GM19240 (cell line): ENCODE measurements around the gene NID1.
"Not testable (repeated sequence)": the region's sequence is repeated elsewhere in the genome, so short reads cannot be mapped to it uniquely, and the experiment has no call there.

ENCODE experiments used
- DNase-seq: peaks from one replicate; pipeline ENCODE4 v3.0.0; 2011; ENCODE audit warnings: low spot score; ENCODE audit not compliant: insufficient read length

NID1 gene

DNA sequence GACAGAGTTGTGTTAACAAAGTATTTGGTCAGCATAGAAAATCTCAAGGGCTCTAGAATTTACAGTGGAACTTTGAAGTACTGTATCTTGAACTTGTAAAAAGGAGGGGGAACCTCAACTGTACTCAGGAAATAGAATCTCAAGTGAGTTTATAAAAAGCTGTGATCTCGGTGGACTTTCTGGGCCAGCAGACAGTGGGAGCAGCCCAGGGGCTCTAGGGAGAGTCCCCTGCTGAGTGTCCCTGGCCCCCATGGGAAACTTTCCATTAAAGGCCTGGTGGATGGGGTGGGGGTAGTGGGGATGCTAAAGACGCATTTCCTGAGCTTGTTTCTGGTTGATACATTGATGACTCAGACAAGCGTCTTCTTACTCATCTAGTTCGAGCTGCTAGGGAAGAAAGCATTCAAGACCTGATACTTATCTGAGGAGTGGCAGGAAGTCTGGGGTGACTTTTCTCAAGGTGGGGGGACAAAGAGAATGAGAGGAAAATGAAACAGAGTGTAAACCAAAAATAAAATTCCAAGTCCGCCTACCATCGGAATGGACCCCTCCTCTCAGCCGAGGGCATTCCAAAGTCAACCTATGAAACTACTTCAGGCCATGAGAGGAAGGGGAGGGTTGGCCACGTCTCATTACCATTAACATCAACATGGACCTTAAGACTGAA, 65.5 kb downstream of the NID1 start:
- DNase-seq = peak; percentile 38

DNA sequence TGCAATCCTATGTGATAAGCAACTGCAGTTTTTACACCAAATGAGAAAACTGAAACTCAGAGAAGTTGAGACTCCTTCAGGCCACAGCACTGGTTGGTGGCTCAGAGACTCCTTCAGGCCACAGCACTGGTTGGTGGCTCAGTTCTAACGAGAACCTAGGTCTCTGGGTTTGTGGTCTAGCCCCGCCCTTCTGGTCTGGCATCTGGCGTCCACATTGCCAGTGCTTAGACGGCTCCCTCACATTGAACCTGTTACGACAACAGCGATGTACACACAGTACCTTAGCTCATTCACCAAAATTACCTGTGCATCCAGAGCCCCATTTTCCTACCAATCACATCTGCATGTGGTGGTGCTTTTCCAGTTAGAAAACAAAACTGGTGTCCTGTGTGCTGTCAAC, 66.1 kb downstream of the NID1 start:
- peak; percentile 25 for DNase-seq

- DNase-seq = no peak
Measured at GRCh38 chr1:235997931-235998330, 67.0 kb downstream of the NID1 start.

DNA sequence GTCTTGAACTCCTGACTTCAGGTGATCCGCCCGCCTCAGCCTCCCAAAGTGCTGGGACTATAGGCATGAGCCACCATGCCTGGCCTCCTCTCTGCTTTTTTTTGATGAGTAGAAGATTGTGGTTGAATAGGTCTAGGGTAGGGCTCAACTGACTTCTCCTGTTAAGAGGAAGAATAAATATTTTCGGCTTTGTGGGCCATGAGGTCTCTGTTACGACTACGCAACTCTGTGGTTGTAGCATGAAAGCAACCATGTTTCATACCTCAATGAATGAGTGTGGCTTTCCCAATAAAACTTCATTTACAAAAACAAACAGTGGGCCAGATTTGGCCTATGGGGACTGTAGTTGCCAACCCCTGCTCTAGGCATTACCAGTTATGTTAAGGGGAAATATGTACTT, 67.8 kb downstream of the NID1 start:
- DNase-seq = no peak

GRCh38 chr1:235996048-235996785, 68.7 kb downstream of the NID1 start:
- DNase-seq = no peak

DNA sequence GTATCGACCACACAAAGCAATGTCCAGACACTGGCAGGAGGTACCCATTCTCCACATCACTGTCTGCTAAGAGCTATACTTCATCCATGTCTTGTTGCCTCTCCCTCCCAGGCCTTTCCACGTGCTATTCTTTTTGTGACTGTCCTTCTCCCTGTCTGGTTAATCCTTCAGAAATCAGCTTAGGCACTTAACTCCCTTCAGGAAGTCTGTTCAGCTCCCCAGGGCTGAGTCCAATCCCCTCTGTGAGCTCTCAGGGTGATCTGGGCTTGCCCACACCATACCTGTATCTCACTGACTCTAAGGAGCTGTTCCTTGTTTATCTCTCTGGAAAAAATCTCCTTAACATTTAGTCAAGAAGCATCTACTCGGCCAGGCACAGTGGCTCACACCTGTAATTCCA, 69.4 kb downstream of the NID1 start:
- no peak for DNase-seq

GRCh38 chr1:235993652-235994051, 71.2 kb downstream of the NID1 start:
- no peak for DNase-seq

- no peak for DNase-seq
Measured at GRCh38 chr1:235992868-235993267, 72.0 kb downstream of the NID1 start.

GRCh38 chr1:235992346-235992745, 72.5 kb downstream of the NID1 start:
- DNase-seq = no peak

DNA sequence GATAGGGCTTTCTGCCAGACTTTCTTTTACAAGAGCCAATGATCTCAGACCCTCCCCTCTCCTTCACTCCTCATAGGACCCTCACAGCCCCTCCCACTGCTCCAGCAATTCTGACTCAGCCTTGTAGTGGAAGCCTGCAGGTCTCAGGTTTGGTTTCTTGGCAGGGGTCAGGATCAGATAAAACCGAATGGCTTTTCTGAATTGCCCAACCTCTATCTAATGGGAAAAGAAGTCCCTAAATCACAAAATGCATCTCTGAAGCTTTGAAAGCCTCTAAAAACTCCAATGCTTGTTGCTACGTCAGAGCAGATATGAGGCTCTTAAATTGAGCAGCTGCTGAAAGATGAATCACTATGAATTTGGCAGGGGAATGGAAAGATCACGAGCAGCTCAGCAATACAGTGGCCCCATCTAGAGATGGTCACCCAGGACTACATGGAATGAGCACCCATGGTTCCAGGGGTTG, 74.5 kb downstream of the NID1 start:
- no peak for DNase-seq

DNA sequence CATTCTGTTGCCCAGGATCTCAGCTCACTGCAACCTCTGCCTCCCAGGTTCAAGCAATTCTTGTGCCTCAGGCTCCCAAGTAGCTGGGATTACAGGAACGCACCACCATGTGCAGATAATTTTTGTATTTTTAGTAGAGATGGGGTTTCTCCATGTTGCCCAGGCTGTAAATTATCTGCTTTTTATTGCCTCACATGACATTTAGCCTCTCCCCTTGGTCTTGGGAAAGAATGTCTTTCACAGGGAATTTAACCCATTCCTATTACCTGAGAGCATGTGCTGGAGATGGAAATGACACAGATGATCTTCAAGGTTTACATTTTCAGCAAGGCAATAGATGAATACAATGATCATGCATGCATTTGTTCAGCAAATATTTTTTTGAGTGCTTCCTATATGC, 75.8 kb downstream of the NID1 start:
- DNase-seq = no peak

GRCh38 chr1:235986869-235987268, 78.0 kb downstream of the NID1 start:
- no peak for DNase-seq

DNA sequence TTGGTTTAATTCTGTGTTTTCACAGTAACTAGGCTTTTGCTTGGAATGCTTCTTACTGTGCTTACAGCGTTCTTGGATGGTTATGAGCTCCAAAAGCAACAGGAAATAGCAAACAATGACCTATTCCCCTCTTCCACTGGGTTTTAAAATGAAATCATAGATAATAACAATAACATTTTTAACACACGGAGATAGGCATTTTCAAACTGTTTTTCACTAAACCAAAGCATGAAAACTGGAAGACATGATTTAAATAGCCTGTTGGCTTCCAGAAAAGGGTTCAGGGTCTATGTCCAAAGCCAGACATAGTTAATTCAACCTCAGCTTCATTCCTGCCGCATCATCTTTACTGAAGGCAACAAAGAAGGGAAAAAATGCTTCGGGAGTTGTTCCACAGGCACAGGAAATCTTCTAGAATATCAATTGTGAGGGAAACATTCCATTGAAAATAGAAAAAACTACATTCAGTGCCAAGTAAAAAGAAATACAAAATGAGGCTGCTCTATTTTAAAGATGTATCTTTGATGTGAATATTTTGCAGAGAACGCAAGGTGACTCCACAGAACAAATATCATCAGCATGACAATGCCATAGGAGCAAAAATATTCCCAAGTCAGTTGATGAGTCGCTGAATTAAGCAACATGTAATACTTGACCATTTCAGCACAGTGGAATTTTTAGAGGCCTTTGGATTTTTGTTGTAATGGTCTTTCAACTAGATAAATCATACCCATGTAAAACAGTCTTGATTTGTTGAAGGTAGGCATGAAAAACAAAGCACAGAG, 80.7 kb downstream of the NID1 start:
- no peak for DNase-seq

DNA sequence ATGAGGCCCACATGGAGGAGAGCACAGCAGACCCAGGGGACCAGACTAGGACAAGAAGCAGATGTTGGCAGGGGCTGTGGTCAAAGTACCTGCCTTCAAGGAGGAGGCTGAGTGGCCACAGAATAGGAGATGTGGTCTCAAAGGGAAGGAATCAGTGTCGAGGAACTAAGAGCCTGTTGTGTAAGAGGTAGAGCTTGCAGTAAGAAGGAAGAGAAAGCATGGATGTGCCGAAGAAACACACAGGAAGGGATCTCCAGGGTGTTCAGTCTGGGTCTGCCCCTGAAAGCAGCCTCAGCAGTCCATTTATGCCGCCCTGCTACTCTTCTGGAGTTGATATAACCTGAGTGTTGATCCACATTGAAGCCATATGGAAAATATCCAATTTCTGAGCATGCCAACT, 83.9 kb downstream of the NID1 start:
- DNase-seq = no peak

DNA sequence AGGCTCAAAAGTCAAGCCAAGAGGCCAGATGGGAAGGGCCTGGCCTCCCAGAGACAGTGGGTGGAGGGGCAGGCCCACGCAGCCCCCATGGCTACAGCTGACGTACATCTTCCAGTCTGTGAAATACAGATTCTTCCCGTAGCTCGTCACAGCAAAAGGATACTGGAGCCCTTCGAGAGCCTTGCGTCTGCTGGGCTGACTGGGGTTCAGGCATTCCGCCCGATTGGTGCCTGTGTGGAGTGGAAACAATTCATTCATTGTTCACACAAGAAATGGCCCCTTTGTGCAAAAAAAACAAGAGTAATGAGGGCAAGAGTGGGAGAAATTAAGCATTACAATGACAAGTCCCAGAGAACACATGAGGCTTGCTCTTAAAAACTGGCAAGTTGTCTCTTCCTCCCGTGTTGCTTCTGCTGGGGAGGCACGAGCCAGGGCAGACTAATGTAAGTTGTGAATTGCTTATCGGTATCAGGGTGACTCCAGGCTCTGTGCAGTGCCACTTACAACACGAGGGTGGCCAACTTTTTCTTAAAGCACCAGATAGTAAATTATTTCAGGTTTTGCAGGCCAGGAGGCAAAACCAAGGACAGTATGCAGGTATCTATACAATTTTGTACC, 85.1 kb downstream of the NID1 start:
- DNase-seq = no peak

GRCh38 chr1:235979176-235979575, 85.7 kb downstream of the NID1 start:
- no peak for DNase-seq

GRCh38 chr1:235976490-235976889, 88.4 kb downstream of the NID1 start:
- DNase-seq = no peak

DNA sequence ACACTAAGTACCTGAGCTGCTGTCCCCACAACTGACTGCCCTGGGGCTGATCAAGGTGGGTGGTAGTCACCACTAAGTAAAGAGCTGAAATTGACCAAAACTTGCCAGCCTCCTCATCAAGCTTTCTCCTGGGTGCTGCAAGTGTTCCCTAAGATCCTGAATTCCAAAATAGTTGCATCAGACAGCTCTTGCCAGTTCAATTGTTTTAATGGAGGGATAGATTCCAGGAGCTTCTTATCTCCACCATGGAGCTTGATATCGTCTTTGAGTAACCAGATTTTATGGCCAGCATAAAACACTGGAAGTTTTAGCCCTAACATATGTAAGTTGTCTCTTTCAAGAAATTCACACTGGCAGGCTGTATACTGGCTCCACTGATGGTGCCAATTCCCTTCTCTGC, 90.3 kb downstream of the NID1 start:
- DNase-seq = no peak

DNA sequence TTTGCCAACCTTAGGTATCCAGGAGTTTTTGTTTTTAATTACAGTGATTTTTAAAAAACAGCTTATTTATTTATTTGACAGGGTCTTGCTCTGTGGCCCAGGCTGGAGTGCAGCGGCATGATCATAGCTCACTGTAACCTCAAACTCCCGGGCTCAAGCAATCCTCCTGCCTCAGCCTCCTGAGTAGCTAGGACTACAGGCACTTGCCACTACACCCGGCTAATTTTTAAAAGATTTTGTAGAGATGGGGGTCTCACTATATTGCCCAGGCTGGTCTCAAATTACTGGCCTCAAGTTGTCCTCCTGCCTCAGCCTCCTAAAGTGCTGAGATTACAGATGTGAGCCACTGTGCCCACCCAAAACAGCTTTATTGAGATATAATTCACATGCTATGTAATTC, 92.2 kb downstream of the NID1 start:
- not testable (repeated sequence) for DNase-seq

GRCh38 chr1:235972311-235972689, 92.6 kb downstream of the NID1 start:
- DNase-seq = no peak

DNA sequence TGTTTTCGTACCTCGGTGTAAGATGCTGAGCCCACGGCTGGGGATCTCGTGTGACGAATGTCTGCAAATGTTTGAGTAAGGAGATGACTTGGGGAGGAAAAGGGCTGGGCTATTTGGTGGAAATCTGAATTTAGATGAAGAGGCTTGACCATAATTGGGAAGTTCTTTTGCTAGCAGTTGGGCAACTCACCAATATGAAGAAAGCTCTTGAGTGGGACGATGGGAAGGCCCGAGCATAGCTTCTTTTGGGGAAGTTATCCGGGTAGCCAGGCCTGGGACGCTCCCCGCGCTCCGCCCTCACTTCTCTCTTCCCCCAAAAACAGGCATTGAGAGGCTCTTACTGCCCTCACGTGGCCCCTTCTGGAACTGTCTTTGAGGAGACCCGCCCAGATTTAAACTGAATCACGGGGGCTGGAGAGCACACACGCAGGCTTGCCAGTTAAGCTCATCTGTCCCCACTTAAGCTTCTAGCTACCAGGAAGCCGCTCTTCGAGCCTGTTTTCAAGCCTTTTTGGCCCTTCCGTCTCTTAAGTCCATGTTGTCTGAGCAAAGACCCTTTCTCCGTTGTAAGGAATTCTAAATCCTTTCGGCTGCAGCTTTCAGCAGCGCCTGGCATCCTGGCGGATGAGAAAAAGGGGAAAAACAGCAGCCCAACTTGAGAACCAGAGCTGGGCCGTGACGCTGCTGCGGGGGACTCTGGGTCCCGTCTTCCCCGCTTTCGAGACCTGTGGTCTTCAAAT, 93.1 kb downstream of the NID1 start:
- peak; percentile 75 for DNase-seq
